NCI-H446 treated with DMSO at 0.1 percent for 48 hours (cell line): Measurements from ENCODE around the gene GBX2.

Experiments
- DNase-seq: peaks from one replicate; lab custom pipeline; 2025; lab: John Stamatoyannopoulos, UW

GBX2 gene

DNA sequence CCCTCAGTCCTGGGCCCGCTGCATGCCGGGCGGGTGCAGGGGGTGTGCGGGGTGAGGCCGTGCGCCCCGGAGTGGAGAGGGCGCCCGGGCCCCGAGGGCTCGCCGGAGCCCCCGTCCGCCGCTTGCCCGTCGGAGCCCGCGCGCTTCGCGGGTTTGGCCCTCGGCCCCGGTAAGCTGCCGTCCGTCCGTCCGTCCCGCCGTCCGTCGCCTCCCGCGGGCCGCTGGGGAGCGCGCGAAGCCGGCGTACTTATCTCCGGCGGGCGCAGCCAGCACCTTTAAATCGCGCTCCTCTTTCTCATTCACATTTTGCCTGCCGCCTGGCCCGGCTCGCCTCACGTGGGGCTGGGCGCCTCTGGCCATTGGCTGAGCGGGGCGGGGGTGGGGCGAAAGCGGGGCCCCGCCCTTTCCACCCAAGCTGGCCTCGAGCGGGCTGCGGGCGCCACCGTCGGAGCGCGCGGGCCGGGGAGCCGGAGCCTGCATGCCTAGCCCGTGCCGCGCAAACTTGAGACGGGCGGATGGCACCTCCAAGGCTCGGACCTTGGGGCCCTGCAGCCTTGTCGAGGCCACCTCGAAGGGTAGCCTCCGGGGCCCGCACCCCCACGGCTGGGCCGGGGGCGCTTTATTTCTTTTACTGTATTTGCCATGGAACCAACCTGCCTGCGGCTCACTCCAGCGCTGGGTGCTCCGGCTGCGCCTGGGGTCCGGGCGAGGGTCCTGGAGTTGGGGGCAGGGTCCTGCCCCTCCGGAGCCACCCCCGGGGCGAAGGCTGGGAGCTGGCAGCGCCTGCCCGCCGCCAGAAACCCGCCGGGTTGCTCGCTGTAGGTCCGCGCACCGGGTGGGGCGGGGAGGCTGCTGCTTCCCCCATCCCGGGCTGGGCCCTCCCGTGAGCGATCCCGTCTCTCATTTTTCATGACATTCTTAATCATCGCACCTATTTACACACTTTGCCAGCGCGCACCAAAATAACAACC, at the start of gene GBX2:
Gene GBX2 (minus strand): TSS at position 277 of the 971 bp plus-strand sequence. CDS start 415 bp downstream, outside the sequence.
- DNase-seq: peak; percentile 66

DNA sequence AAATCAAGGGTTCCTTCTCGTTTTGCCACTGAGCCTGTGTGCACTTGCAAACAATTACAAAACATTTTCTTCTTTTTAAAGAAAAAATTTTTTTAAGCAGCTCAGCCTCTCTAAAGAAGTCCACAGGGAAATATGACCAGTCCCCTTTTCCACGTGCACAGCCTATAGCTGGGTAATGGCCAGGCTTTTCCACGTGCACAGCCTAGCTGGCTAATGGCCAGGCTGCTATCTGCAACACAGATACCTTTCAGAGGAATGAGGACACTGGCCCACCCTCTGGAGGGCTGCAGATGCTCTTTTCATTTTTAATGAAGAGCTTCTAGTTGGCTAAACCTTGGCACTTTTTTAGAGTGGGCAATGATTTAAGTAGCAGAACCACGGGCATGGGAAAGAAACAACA, 49.7 kb upstream of the GBX2 start:
- DNase-seq: no peak

DNA sequence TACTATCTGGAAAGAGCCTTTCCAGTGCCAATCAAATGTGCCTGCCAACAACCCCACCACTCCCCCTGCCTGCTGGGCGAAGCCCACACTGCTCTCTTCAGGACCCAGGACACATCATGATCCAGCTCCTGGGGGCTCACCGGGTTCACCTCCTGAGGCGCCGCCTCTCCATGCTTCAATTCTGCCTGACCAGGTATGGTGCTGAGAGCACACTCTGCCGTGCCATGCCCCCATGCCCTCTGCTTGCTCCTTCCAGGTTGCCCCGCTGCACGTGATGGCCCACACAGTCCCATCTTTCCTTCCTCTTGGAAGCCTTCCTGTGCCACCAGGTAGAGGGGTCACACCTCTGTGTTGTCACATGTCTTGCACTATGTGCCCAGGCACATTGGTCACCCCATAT, 48.5 kb upstream of the GBX2 start:
- no peak for DNase-seq

DNA sequence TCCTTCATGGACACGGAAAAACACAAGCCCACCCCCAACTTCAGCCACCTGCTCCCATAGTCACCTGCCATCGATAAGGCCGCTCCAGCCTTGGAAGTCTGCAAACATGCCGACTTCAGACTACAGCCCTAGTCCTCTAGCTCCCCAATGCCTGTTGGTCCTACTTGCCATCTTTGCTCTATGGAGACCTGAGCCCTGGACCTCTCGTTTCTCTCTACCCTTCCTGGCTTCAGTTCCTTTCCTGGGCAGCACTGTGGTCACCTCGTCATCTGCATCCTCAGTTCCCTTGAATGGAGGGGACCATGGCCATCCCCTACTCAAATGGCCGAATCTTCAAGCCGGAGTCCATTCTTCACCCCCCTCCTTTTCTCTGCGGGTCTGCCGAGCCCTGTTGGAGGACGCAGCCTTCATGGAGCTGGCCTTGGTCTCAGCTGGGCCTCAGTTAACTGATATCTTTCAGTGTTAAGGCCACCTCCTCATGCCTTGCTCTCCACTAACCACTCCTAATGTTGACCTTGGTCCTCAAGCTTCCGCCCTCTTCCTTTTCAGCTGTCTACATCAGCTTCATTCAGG, 47.7 kb upstream of the GBX2 start:
- DNase-seq: no peak

DNA sequence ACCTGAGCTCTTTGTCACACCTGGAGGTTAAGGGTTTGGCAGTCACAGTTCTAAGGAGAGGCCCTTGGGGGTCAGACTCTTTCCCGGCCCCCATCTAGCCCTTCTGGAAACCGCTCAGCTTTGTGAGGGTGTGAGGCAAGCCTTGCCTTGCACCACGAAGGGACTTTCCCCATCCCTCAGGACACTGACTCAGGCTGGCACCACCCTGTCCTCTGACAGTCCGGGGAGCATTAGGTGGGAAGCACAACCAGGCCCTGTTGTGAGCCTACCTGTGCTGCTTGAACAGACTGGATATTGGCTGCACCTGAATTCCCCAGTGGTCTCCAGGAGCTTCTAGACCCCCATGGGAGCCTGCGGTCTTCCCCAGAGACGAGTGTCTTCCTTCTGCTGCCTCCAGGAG, 47.0 kb upstream of the GBX2 start:
- no peak for DNase-seq

DNA sequence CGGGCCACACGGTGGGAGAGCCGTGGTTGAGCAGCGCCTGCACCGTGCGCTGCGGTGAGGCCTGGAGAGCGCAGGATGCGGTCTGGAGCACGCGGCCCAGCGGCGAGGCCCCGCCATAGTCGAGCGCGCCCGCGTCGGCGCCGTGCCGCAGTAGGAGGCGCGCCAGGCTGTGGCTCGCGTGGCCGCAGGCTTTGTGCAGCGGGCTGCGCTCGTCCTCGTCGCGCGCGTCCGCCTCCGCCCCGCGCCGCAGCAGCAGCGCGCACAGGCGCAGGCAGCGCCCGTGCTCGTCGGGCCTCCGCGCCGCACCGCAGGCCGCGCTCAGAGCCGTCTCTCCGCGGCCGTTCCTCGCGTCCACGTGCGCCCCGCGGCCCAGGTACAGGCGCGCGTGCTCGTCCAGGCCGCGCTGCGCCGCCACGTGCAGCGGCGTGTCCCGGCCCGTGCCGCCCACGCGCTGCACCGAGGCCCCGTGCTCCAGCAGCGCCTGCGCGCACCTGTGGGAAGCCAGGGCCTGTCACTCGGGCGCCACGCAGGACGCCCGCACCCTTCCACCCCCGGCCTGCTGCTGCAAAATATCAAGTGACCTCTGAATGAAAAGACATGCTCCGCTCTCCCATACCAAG, 46.3 kb upstream of the GBX2 start:
- no peak for DNase-seq

DNA sequence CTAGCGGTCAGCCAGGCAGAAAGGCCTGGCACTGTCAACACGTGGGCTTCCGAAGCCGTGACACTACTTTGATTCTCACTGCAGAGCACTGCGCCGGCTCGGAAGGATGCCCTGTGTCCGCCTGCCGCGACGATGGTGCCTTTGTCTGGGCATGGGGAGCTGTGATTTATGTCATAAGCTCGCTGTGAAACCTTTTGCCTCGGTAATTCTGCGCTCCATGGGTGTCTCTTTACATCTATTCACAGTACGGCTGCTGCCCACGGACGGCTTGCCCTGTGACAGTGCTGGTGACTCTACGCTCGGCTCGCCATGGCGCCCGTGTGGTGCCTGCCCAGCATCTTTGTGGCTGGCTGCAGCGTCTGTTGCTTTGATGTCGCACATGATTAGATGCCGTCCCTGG, 43.1 kb upstream of the GBX2 start:
- no peak for DNase-seq

DNA sequence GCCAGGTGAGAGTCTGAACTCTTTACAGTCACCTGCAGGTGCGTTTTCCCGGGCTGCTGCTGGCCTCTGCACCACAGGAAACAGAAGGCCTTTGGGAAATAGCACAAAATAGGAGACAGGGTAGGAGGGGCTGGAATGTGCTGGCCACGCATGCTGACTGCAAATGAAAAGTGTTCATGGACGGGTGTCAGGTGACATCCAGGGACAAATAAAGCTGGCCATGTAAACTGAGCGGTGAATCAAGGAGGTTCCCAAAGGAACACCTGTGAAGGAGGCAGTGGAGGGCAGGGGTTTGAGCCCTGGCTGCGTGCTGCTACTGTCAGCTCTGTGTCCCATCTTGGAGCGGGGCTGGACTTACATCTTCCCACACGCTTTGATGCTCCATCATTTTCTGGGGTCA, 42.4 kb upstream of the GBX2 start:
- no peak for DNase-seq

DNA sequence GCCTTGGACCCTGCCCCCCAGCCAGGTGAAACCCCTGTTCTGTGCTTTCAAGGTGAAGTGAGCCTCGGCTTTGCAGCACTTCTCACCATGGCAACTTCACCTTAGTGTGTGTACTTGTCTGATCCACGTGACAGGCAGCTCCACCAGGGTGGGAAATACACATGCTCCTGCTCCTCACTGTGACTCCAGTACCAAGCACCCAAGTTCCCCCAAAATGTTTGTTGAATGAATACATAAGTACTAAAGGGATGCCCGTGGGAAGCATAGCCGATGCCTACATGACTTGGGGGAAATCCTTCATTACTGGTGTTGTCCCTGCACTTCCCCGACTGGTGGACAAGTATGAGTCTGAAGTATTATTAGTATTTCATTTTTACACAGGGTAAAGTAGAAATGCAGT, 41.8 kb upstream of the GBX2 start:
- DNase-seq: no peak

DNA sequence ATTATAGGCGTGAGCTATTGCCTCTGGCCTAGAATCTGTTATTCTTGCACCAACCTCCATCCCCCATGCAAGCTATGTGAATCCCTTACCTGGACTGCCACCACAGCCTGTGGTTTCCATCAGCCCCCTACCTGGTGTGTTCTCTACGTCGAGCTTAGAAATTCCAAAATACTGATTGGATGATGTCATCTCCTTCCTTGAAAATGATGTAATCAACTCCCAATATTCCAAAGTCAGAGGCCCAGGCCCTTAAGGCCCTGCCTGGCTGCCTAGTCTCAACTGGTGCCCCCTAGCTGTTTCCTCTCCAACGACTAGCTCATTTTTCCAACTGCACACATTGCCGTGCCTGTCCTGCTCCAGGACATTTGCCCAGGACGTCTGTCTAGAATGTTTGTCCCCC, 41.3 kb upstream of the GBX2 start:
- no peak for DNase-seq

DNA sequence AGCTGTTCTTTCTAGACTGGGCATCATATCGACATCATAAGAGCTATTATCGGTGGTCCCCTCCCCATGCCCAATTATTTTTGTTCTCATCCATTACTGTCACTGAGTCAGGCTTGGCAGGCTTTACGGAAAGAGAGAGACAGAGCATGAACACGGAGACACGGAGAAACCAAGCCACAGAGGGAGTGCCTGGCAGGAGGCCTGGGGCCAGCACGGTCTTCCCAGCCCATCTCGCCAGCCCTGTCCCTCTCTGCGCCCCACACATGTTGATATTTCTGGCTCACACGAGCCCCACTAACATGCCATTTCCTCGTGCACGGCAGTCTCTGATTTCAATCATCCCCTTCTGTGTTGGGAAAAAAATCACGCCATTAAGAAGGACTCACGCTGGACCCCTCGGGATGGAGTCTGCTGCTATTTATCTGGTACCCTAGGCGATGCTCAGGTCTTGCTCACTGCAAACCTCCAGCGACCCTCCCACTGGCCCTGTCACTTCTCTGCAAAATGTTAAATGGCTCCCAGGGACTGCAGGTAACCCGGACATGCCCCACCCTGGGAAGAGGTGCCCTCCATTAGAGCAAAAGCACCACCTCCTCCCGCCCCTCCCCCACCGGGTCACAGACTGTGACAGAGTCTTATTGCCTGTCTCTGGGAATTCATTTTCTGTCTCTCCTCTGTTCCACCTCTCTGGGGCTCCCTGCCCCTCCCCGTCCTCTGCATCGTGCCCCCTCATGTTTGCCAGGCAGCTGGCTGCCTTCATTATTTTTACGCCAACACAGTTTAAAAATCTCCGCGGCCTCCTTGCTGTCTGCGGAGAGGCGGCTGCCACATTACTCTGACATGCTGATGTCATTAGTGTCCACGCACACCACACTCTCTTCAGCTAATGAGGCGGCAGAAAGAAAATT, 40.1 kb upstream of the GBX2 start:
- no peak for DNase-seq

DNA sequence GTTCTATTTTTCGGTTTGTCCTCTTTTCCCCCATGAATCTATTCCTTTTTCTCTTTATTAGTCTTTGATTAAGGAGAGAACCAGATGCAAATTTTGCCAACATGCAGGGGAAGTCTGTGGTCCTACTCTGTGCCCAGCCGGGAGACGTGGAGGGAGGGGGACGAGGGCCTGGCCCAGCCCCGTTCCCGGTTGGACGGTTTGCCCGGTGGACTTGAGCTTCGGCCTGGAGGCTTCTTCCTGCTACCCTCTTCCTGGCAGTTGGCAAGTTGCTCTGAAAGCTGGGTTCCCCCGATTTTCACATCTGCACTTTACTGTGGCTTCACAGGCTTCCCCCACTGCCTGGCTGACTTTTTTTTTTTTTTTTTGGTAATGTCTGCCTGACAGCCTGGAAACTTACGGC, 39.3 kb upstream of the GBX2 start:
- DNase-seq: no peak

DNA sequence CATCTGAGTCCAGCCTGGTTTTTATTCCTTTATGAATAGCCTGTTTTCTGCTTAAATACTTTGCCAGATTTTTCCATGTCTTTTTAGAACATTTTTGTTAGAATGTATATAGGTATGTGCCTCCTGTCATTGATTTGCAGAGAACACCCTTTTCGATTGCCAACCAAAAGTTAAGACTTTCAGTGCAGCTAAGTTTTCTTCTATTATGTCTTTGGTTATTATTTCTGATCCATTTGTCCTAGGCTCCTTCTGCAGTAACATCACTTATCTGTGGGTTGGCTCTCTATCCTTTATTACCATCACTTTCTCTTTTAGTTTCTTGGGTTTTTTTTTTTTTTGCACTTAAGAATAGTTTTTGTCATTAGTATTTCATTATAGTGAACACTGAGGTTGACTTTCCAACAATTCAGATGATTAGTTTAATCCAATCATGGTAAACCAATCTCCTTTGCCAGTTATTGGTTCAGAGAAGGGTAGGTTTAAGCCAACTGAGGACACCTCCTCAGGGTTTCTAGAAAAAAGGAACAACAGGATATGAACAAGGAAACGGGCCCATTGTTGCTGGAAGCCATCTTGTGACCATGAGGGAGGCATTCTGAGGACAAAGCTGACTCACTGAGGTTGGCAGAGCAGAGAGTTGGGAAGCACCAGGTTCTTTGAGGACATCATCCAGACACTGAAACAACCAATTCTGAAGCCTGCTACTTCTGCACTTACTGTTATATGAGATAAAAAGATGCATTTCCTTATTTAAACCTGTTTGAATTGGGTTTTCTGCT, 37.9 kb upstream of the GBX2 start:
- no peak for DNase-seq

DNA sequence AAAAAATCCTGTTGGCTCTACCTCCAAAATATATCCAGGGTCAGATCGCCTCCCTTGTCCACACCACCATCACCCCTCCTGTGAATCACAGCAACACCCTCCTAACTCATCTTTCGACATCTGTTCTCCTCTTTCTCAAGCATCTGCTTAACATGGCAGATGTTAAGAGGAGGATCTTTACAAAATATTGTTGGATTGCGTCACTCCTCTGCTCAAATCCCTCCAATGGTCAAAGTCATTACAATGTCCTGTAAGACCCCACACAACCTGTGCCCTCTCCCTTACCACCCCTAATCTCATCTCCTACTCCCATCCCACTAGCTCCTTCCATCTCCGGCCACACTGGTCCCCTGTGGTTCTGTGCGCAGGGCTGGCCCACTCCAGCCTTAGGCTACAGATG, 36.8 kb upstream of the GBX2 start:
- DNase-seq: no peak

DNA sequence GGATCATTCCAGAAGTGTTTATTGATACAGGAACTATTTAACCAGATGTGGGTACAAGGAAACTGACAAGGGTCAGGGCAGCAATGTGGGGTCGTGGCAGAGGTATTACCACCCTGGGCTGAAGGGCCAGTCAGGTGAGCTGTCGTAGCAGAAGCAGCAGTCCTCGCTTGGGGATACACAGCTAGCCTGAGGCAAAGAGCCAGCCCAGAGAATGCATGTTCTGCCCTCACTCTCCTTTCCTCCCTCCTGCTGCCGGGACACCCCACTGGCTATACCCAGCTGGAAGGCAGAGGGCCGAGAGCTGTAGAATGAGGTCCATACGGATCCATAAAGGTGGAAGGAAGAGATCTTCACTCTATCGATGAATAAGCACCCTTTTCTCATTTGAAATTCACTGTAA, 32.2 kb upstream of the GBX2 start:
- DNase-seq: no peak

DNA sequence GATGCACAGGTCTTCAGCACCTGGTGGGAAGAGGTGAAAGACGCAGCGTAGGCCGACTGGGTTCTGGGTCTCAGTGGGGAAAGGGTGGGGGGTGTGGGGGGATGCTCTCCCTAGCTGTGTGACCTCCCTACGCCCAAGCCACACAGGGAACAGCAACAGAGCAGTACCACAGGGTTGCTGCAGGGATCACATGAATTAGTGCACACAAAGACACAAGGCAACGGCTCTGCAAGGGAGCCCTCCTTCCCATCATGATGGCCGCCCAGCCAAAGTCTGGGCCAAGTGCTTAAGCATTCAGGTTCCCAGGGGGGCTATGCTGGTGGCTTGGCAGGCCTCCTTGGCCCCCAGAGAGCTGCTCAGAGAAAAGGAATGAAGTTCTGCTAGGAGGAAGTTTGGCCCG, 28.2 kb upstream of the GBX2 start:
- DNase-seq: no peak

DNA sequence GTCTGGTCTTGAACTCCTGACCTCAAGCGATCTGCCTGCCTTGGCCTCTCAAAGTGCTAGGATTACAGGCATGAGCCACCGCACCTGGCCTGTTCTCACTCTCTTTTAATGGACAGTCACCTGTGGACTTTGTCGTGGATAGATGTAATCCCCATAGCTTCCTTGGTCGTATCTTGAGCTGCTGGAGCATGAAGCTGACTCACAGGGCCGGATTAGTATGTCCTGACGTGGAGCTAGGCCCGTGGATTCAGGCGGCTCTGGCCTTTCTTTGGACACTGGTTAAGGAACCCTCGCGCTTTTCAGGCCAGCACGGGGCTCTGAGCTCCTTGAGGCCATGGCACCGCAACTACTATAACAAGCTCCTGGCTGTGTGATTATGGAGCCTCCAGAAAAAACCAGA, 27.5 kb upstream of the GBX2 start:
- DNase-seq: no peak

DNA sequence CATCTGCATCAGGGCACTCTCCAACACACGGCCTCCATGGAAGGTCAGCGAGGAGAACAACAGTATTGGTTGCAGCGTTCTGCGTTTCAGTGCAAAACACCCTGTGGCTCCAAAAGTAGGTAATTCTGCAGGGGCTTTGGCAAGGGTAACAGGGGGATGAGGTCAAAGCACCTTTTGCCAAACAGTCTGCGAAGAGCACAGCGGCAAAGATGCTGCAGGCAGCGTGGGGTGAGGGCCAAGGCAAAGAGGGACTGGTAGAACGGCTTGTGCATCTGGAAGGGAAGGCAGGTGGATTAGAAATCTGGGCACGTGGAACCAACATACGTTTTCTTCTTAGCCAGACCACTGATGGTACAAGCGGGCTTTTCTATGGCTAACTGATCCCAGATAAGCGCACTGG, 26.6 kb upstream of the GBX2 start:
- DNase-seq: no peak

DNA sequence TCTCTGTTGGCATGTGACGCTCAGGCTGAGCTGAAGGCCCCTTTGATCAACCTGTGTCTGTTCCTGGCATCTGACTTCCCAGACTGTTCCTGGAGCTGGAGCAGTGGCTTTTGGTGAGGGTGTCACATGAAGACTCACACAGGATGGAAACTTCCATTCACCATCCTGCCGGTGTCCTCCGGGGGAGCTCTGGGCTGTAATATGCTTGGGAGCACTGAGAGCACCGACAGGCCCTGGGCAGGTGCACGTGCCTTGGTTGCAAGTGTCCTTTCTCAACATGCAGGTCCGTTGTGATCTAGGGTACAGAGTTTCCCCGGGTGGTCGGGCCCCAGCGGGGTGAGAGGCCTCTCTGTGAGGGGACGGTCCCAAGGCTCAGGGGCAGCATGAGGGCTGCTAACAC, 24.8 kb upstream of the GBX2 start:
- no peak for DNase-seq

DNA sequence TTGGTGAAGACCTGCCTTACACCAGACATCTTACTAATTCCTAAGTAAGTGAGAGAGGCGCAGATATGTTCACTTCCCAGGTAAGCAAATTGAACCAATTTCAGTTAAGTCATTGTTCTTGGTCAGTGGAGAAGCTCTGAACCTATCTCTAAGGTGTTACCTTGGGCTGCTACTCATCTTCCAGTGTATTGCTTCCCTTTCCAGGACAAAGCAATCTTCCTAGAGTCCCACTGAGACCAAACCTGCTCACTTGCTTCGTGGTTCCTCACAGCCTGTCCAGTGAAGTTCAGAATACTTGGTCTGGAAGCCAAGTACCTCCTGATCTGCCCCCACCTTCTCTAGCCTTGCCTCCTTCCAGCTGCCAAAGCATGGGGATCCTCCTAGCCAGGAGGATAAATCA, 22.5 kb upstream of the GBX2 start:
- DNase-seq: no peak

DNA sequence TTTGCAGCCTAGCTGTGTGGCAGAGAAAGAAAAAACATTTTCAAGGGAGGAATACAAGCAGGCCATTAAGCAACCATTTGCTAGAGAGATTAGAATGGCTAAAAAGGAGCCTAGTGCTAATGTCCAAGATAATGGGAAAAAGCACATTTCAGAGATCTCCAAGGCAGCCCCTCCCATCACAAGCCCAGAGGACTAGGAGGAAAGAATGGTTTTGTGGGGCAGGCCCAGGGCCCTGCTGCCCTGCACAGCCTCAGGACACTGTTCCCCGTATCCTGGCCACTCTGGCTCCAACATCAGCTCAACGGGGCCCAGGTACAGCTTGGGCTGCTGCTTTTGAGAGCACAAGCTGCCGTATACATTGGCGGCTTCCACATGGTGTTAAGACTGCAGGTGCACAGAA, 16.5 kb upstream of the GBX2 start:
- no peak for DNase-seq
